ENCODE data around the gene FAM217B. TPM values are rescaled to one million over a fixed set of nuclear protein-coding genes. Genes with fewer than 3 reads are reported as not detected.

The FAM217B gene
- total and polyA plus RNA-seq, 2 experiments from 2014 or later = 11.3 to 22.0 TPM

DNA sequence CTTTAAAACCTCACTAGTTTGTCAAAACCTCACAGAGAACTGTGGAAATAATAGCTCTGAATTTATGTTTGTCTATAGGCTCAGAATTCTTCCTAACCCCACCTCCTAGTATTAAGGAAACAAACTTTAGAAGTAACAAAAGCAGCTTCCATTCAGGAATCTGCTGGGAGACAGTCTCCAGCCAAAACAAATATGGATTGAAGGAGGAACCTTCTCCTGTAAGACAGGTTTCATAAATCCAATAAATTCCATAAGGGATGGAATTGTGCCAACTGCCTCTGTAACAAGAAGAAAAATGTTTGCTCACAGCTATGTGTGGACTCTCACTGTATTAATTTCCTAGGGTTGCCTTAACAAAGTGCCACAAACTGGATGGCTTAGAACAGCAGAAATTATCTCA, 14.3 kb upstream of the FAM217B start:
- no peak overlapping the region for H3K27ac ChIP-seq

DNA sequence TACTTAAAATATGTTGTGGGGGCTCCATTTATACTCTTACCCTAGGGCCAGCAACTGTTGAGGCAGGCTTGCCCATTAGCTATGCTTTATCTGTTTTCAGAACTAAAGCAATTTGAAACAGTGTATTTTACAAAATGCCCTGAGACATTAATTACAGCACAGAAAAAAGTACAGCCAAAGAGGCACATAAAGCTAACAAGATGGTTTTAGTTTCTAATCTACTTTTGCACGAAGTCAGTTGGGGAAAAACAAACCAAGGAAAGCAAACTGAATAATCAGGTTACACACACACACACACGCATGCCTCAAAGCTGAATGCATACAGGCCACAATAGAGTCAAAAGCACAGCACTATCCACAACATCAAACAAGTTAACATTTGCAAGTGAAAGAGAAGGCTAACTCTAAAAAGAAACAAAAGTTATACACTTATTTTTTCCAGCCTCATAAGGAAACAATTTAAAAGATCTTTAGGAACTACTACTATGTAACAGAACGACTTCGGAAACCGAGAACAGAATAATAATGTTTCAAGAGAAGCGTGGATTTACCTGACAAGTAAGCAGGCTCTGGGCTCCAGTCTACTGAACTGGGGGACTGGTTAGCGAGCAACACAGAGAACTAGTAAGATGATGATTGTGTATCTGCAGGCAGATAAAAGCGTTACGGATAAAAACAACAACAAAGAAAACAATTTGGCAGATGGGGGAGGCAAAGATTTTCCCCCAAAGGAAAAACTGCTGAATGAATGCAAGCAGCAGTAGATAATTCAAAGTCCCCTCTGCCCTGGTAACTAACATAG, 8.5 kb upstream of the FAM217B start:
- Histone ChIP-seq H3K4me3 (no peak overlapping the region), H3K9me3 (ENCODE audit: low read depth) (no peaks in the 10 kb centered on the region), H3K36me3 (no peaks in the 10 kb centered on the region), H3K27ac (no peak overlapping the region), H3K4me1 (ENCODE audit: low read depth) (peaks cover 5% of the 10 kb centered on the region), H3K27me3 (peaks cover 13% of the 10 kb centered on the region)
- no peak for DNase-seq (ENCODE audit: low read depth in 1 of 2, low spot score in 1 of 2)
- TF ChIP-seq, protein P1, sequence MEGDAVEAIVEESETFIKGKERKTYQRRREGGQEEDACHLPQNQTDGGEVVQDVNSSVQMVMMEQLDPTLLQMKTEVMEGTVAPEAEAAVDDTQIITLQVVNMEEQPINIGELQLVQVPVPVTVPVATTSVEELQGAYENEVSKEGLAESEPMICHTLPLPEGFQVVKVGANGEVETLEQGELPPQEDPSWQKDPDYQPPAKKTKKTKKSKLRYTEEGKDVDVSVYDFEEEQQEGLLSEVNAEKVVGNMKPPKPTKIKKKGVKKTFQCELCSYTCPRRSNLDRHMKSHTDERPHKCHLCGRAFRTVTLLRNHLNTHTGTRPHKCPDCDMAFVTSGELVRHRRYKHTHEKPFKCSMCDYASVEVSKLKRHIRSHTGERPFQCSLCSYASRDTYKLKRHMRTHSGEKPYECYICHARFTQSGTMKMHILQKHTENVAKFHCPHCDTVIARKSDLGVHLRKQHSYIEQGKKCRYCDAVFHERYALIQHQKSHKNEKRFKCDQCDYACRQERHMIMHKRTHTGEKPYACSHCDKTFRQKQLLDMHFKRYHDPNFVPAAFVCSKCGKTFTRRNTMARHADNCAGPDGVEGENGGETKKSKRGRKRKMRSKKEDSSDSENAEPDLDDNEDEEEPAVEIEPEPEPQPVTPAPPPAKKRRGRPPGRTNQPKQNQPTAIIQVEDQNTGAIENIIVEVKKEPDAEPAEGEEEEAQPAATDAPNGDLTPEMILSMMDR (IDR thresholded peaks at IDR 0.05; ENCODE audit: low read depth, low read length) = no peak

More for the DNA sequence above, 14.3 kb upstream of the FAM217B start:
- H3K36me3 ChIP-seq = no peaks in the 10 kb centered on the region
- no peaks in the 10 kb centered on the region for H3K9me3 ChIP-seq (ENCODE audit: low read depth)
- H3K27me3 ChIP-seq = peaks cover 6% of the 10 kb centered on the region
- no peak overlapping the region for H3K4me3 ChIP-seq
- DNase-seq (ENCODE audit: low read depth in 1 of 2, low spot score in 1 of 2) = no peak
- no peaks in the 10 kb centered on the region for H3K4me1 ChIP-seq (ENCODE audit: low read depth)
- TF ChIP-seq, protein P1 (IDR thresholded peaks at IDR 0.05; ENCODE audit: low read depth, low read length) = no peak

DNA sequence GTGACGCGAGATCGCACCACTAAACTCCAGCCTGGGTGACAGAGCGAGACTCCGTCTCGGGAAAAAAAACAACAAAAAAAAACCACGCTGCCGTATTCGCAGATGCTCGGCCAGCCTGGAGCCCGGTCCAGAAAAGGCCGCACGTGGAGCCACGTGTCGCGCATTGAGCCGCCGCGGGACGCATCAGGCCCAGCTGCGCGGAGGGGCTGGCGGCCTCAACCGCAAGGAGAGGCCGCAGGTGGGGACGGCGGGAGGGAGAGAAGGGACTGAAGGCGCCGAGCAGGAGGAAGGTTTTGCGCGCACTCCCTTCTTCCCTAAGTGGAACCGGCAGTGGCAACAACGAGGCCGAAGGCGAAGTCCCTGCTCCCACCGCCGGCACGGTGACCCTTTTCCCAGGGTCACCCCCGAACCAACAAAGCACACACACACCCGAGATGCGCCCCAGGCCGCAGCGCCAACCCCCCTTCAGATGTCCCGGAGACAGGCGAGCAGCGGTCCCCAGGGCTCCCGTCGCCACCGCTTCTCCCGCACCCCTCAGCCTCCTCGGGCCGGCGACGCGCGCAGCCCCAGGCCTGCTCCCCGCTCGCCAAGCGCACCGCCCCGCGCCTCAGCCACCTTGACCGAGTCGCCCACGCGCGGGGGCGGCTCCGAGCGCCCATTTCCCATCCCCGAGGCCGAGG, 7.4 kb upstream of the FAM217B start:
- Histone ChIP-seq H3K27me3 (peaks cover 7% of the 10 kb centered on the region), H3K36me3 (no peaks in the 10 kb centered on the region), H3K9me3 (ENCODE audit: low read depth) (no peaks in the 10 kb centered on the region), H3K4me1 (ENCODE audit: low read depth) (peaks cover 11% of the 10 kb centered on the region), H3K27ac (no peak overlapping the region), H3K4me3 (no peak overlapping the region)
- TF ChIP-seq, protein P1 (IDR thresholded peaks at IDR 0.05; ENCODE audit: low read depth, low read length) = no peak
- no peak for DNase-seq (ENCODE audit: low read depth in 1 of 2, low spot score in 1 of 2)

DNA sequence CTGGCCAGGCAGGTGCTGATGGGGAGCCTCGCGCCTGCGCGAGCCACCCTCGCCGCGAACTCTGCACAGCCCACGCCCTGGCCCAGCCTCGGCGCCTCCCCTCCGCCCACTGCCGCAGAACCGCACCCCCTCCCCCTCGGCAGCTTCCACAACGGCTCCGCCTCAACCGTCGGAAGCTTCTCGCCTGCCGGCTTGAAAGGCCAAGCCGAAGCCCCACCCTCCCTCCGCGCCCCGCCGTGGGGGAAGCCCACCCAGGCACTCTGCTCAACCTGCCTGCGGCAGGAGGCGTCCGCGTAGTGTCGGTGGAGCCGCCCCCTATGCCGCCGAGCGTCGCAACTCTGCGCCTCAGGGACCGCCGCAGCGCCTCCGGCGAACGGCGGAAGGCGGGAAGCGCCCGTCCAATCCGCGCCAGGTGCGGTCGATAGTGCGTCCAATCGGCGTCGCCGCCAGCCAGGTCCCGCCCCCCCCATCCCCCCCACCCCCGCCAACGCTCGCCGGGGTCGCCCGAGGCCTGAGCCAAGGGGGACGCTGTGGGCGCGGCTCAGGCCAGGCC, 6.8 kb upstream of the FAM217B start, which contains the start of gene SYCP2:
SYCP2 (minus strand) TSS at position 342 of the 553 bp plus-strand sequence. CDS start 11,224 bp downstream, outside the sequence.
- DNase-seq (ENCODE audit: low read depth in 1 of 2, low spot score in 1 of 2) = peak in 1 of 2 donors; percentile 49
- H3K27ac ChIP-seq = no peak within 1 kb of the TSS
- H3K27me3 ChIP-seq = peaks cover 7% of the 10 kb centered on the region

More for the DNA sequence above, 6.8 kb upstream of the FAM217B start, which contains the start of gene SYCP2:
- Histone ChIP-seq H3K36me3 (no peaks in the 10 kb centered on the region), H3K9me3 (ENCODE audit: low read depth) (no peaks in the 10 kb centered on the region), H3K4me3 (peak within 1 kb of the TSS; percentile 25), H3K4me1 (ENCODE audit: low read depth) (peaks cover 17% of the 10 kb centered on the region)
- TF ChIP-seq, protein P1 (IDR thresholded peaks at IDR 0.05; ENCODE audit: low read depth, low read length) = no peak

All from cardiac muscle cell (in vitro differentiated cells and primary cell).